K562 (cell line): Measurements from ENCODE around the gene SCAMP3. TPM values are rescaled to one million over a fixed set of nuclear protein-coding genes. Genes with fewer than 3 reads are reported as not detected.

Experiments used
- FOSL1 ChIP-seq: fragments of 200-800 bp; sonication (Bioruptor generic); conservative IDR thresholded peaks from 2 replicates; pipeline ENCODE4 v1.6.1; 2016; ENCODE audit warnings: missing genetic modification characterization, missing compliant biosample characterization
- ILK ChIP-seq: fragments of 450-650 bp; IDR thresholded peaks from 2 replicates; pipeline ENCODE4 v1.6.1; 2016; ENCODE audit warnings: missing genetic modification characterization, low read depth, mild to moderate bottlenecking, missing compliant biosample characterization, moderate library complexity, borderline replicate concordance
- IRF2 ChIP-seq: sonication (generic); formaldehyde crosslinking; IDR thresholded peaks from 2 replicates; pipeline ENCODE4 v1.8.1; 2022; ENCODE audit warnings: mild to moderate bottlenecking, missing genetic modification reagents
- LCOR ChIP-seq: sonication (generic); formaldehyde crosslinking; IDR thresholded peaks from 2 replicates; pipeline ENCODE4 v1.8.0; 2022; ENCODE audit warnings: mild to moderate bottlenecking, missing genetic modification reagents
- LEF1 ChIP-seq: fragments of 450-650 bp; IDR thresholded peaks from 2 replicates; pipeline ENCODE4 v1.6.1; 2016; ENCODE audit warnings: mild to moderate bottlenecking
- MCM5 ChIP-seq: fragments of 450-650 bp; IDR thresholded peaks from 2 replicates; pipeline ENCODE4 v1.6.1; 2016; ENCODE audit warnings: low read depth
- MECOM ChIP-seq: fragments of 250-450 bp; sonication (Bioruptor Pico); IDR thresholded peaks from 2 replicates; pipeline ENCODE4 v1.8.0; 2022; ENCODE audit warnings: inconsistent platforms
- MLX ChIP-seq, 2 experiments: fragments of 450-650 bp in 1 of 2; sonication (generic) in 1 of 2; formaldehyde crosslinking; conservative IDR thresholded peaks; 2 replicates each; pipeline versions ENCODE4 v1.4.0 to v1.8.1; 2020 to 2022; ENCODE audit warnings: mild to moderate bottlenecking in 1 of 2, missing genetic modification reagents in 1 of 2
- MYNN ChIP-seq, 2 experiments: sonication (generic); formaldehyde crosslinking in 1 of 2; IDR thresholded peaks; 2 replicates each; pipeline versions ENCODE4 v1.5.0 to v1.6.1; 2016 to 2020; ENCODE audit warnings: antibody characterized with exemption in 1 of 2, missing genetic modification reagents in 1 of 2
- NRF1 ChIP-seq, 2 experiments: fragments of 450-650 bp; IDR thresholded peaks in 1 of 2; conservative IDR thresholded peaks in 1 of 2; 2 replicates each; pipeline ENCODE4 v1.6.1; 2014; ENCODE audit warnings: mild to moderate bottlenecking in 2 of 2
- POLR2G ChIP-seq: fragments of 200-400 bp; formaldehyde crosslinking; IDR thresholded peaks from 2 replicates; pipeline ENCODE4 v1.6.1; 2017; ENCODE audit warnings: low read depth, mild to moderate bottlenecking, antibody characterized with exemption, low read length, moderate library complexity
- PTBP1 ChIP-seq: fragments of 200-400 bp; formaldehyde crosslinking; IDR thresholded peaks from 2 replicates; pipeline ENCODE4 v1.6.1; 2017; ENCODE audit warnings: low read depth, low read length
- SRSF3 ChIP-seq: fragments of 200-400 bp; formaldehyde crosslinking; IDR thresholded peaks from 2 replicates; pipeline ENCODE4 v1.6.1; 2016; ENCODE audit warnings: mild to moderate bottlenecking, low read length, moderate library complexity; ENCODE audit not compliant: insufficient read depth
- TBL1XR1 ChIP-seq, 2 experiments: IDR thresholded peaks; 2 replicates each; pipeline ENCODE4 v1.6.1; 2012; ENCODE audit warnings: improper control_type of control experiment in 2 of 2, low read length in 2 of 2, mild to moderate bottlenecking in 1 of 2
- ZKSCAN3 ChIP-seq: fragments of 250-450 bp; sonication (Bioruptor Pico); IDR thresholded peaks from 2 replicates; pipeline ENCODE4 v1.4.0; 2020
- ZNF121 ChIP-seq: sonication (generic); formaldehyde crosslinking; conservative IDR thresholded peaks from 2 replicates; pipeline ENCODE4 v1.8.0; 2022; ENCODE audit warnings: missing genetic modification reagents
- ZNF124 ChIP-seq: sonication (generic); formaldehyde crosslinking; IDR thresholded peaks from 2 replicates; pipeline ENCODE4 v1.8.1; 2022; ENCODE audit warnings: missing genetic modification reagents
- ZNF232 ChIP-seq: sonication (generic); formaldehyde crosslinking; IDR thresholded peaks from 2 replicates; pipeline ENCODE4 v1.8.0; 2022; ENCODE audit warnings: mild to moderate bottlenecking, missing genetic modification reagents
- ZNF609 ChIP-seq: sonication (generic); formaldehyde crosslinking; IDR thresholded peaks from 2 replicates; pipeline ENCODE4 v1.8.1; 2023; ENCODE audit warnings: missing genetic modification reagents, mild to moderate bottlenecking, borderline replicate concordance
- ZNF785 ChIP-seq: fragments of 250-450 bp; sonication (Bioruptor Pico); IDR thresholded peaks from 2 replicates; pipeline ENCODE4 v1.4.0; 2020; ENCODE audit warnings: mild to moderate bottlenecking
- polyA plus RNA-seq, 8 experiments: library from polyadenylated mRNA; depleted of rRNA in 4 of 8; stranded (reverse) in 5 of 8; unstranded in 3 of 8; fragments of >200 nt; fragmentation: Nextera tagmentation in 2 of 8; fragmentation: Illumina TruSeq in 1 of 8; extraction: Ambion mirVana in 2 of 8; extraction: Trizol in 1 of 8; gene quantifications; 2 replicates each; pipeline versions ENCODE4 v1.2.1 to v1.2.3, GENCODE V29; 2011 to 2014; ENCODE audit warnings: inconsistent platforms in 1 of 8, missing spikeins in 1 of 8
- total RNA-seq, 7 experiments: library from RNA; depleted of rRNA in 6 of 7; stranded (reverse); fragments of >200 nt in 6 of 7; fragmentation: Illumina TruSeq in 2 of 7; extraction: Trizol in 2 of 7; gene quantifications; 2 replicates each; pipeline versions ENCODE4 v1.2.1 to v1.2.3, GENCODE V29; 2011 to 2021; ENCODE audit warnings: low replicate concordance in 1 of 7
- TF ChIP-seq, protein P1 (sequence below): fragments of 250-450 bp; sonication (Bioruptor Pico); IDR thresholded peaks from 2 replicates; pipeline ENCODE4 v1.4.0; 2020; ENCODE audit warnings: mild to moderate bottlenecking, moderate library complexity

The SCAMP3 gene
- total and polyA plus RNA-seq, 9 of the 15 experiments (the other 6 are each of a cell fraction or from before 2014, with no cell fraction given), result 14.2 to 131 (median 86.1) TPM

DNA sequence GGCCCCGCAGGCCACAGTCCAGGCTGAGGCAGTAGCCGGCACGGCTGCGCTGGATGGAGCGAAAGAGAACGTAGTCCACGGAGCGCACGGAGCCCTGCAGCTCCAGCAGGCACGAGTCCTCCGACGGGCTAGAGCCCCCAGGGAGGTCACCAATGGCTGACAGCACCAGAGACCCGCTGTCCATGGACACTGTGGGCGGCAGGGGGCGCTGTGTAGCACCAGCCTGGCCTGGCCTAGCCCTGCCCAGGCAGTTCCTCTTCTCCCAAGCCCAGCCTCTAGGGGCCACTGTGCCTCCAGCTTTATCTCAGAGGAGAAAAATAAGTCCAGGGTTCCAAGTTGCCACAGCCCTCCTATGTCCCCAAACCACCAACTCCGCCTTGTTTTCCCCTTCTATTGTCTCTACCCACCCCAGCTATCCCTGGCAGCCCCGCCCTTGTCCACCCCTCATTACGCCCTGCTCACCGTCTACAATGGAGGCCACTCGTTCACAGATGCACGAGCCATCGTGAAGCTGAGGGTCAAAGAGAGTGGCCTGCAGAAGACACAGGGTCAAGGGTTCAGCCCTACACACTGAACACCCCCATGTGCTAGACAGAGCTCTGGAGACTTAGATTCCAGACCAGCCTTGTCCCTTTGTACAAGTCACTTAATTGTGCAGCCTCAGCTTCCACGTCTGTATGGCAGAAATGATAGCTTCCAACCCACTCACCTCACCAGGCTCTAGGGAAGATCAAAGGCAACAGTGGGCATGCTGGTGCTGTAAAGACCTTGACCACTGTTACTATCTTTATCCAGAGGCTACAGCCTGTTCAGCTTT is 11.3 kb downstream of the SCAMP3 start (continued):
- no peak for TF ChIP-seq SRSF3
- no peak for TF ChIP-seq ZNF124 (CRISPR knock-in tag)
- no peak for TF ChIP-seq ZNF609 (CRISPR knock-in tag)
- TF ChIP-seq ZNF232 (CRISPR knock-in tag), result no peak
- peak; percentile 46; the same call in 1 of the 2 replicates for TF ChIP-seq MYNN (IDR thresholded peaks at IDR 0.05)
- no peak for TF ChIP-seq MYNN (CRISPR knock-in tag; IDR thresholded peaks at IDR 0.05)
- peak; percentile 60 for TF ChIP-seq POLR2G
- TF ChIP-seq ZKSCAN3, result no peak
- TF ChIP-seq, protein P1, sequence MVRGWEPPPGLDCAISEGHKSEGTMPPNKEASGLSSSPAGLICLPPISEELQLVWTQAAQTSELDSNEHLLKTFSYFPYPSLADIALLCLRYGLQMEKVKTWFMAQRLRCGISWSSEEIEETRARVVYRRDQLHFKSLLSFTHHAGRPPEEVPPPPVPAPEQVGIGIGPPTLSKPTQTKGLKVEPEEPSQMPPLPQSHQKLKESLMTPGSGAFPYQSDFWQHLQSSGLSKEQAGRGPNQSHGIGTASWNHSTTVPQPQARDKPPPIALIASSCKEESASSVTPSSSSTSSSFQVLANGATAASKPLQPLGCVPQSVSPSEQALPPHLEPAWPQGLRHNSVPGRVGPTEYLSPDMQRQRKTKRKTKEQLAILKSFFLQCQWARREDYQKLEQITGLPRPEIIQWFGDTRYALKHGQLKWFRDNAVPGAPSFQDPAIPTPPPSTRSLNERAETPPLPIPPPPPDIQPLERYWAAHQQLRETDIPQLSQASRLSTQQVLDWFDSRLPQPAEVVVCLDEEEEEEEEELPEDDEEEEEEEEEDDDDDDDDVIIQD (CRISPR knock-in tag), result no peak
- TF ChIP-seq IRF2 (CRISPR knock-in tag), result no peak
- TF ChIP-seq MECOM (CRISPR knock-in tag), result no peak
- TF ChIP-seq MCM5, result no peak
- TF ChIP-seq ZNF785 (CRISPR knock-in tag), result no peak
- no peak for TF ChIP-seq LCOR (CRISPR knock-in tag)
- TF ChIP-seq PTBP1, result no peak
- no peak for TF ChIP-seq LEF1
- peak; percentile 45 to 56; a peak in 2 of 4 replicates for TF ChIP-seq TBL1XR1 (IDR thresholded peaks at IDR 0.05; ENCODE audit: low read length in 2 of 2)
- no peak for TF ChIP-seq MLX (CRISPR knock-in tag; conservative IDR thresholded peaks at IDR 0.05)
- TF ChIP-seq ILK (tag), result no peak
- 0 out of 4 replicates have a peak, but pooled peaks of 1 of the 2 experiments have one; percentile 21 for TF ChIP-seq NRF1 (conservative IDR thresholded peaks at IDR 0.05 in 1 of 2, IDR thresholded peaks at IDR 0.05 in 1 of 2)
- no peak for TF ChIP-seq ZNF121 (CRISPR knock-in tag)
- no peak for TF ChIP-seq FOSL1 (tag)
